Measurements from ENCODE around the gene RANBP17. TPM values are rescaled to one million over a fixed set of nuclear protein-coding genes. Genes with fewer than 3 reads are reported as not detected.
A peak's percentile ranks its signal among the peaks of the same experiment; 100 is the strongest.
"Not testable (repeated sequence)": the region's sequence is repeated elsewhere in the genome, so short reads cannot be mapped to it uniquely, and the experiment has no call there.

The RANBP17 gene
- total and polyA plus RNA-seq, 4 donors, result 18.3 to 95.4 (median 31.6) TPM

- not testable (repeated sequence) for H3K4me1 ChIP-seq (ENCODE audit: control insufficient read depth, insufficient read depth, low read length); DNase-seq (ENCODE audit: low read depth in 4 of 6, low spot score in 6 of 6); H3K4me3 ChIP-seq (ENCODE audit: low read depth, low read length); H3K9me3 ChIP-seq (ENCODE audit: control insufficient read depth, insufficient read depth, low read length); H3K27ac ChIP-seq (ENCODE audit: low read depth, low read length); H3K27me3 ChIP-seq (ENCODE audit: control insufficient read depth, insufficient read depth, low read length); H3K36me3 ChIP-seq (ENCODE audit: control insufficient read depth, insufficient read depth, low read length)
- WGBS (ENCODE audit: insufficient coverage), result 100% methylated on average over 2 of the region's 2 CpGs
Observed at GRCh38 chr5:170980261-170980660, 118.4 kb downstream of the RANBP17 start.

- H3K27me3 ChIP-seq (ENCODE audit: control insufficient read depth, insufficient read depth, low read length), result no peaks in the 10 kb centered on the region
- peaks cover 4% of the 10 kb centered on the region for H3K9me3 ChIP-seq (ENCODE audit: control insufficient read depth, insufficient read depth, low read length)
- no peak overlapping the region for H3K4me3 ChIP-seq (ENCODE audit: low read depth, low read length)
- no CpG with 5 or more reads among the region's 1 CpG for WGBS (ENCODE audit: insufficient coverage)
- no peak overlapping the region for H3K27ac ChIP-seq (ENCODE audit: low read depth, low read length)
- DNase-seq (ENCODE audit: low read depth in 4 of 6, low spot score in 6 of 6), result no peak
- no peaks in the 10 kb centered on the region for H3K4me1 ChIP-seq (ENCODE audit: control insufficient read depth, insufficient read depth, low read length)
- no peaks in the 10 kb centered on the region for H3K36me3 ChIP-seq (ENCODE audit: control insufficient read depth, insufficient read depth, low read length)
Observed at GRCh38 chr5:170985486-170985885, 123.7 kb downstream of the RANBP17 start.

- H3K4me3 ChIP-seq (ENCODE audit: low read depth, low read length), result no peak overlapping the region
- no peaks in the 10 kb centered on the region for H3K4me1 ChIP-seq (ENCODE audit: control insufficient read depth, insufficient read depth, low read length)
- H3K36me3 ChIP-seq (ENCODE audit: control insufficient read depth, insufficient read depth, low read length), result no peaks in the 10 kb centered on the region
- no peaks in the 10 kb centered on the region for H3K9me3 ChIP-seq (ENCODE audit: control insufficient read depth, insufficient read depth, low read length)
- peak in 3 of 6 donors; percentile 20 to 89 (median 24) for DNase-seq (ENCODE audit: low read depth in 4 of 6, low spot score in 6 of 6)
- no CpG with 5 or more reads among the region's 1 CpG for WGBS (ENCODE audit: insufficient coverage)
- H3K27ac ChIP-seq (ENCODE audit: low read depth, low read length), result no peak overlapping the region
- no peaks in the 10 kb centered on the region for H3K27me3 ChIP-seq (ENCODE audit: control insufficient read depth, insufficient read depth, low read length)
Observed at GRCh38 chr5:170986598-170986997, 124.8 kb downstream of the RANBP17 start.

- Histone ChIP-seq H3K9me3 (ENCODE audit: control insufficient read depth, insufficient read depth, low read length) (no peaks in the 10 kb centered on the region), H3K4me1 (ENCODE audit: control insufficient read depth, insufficient read depth, low read length) (no peaks in the 10 kb centered on the region), H3K27me3 (ENCODE audit: control insufficient read depth, insufficient read depth, low read length) (no peaks in the 10 kb centered on the region), H3K36me3 (ENCODE audit: control insufficient read depth, insufficient read depth, low read length) (no peaks in the 10 kb centered on the region), H3K4me3 (ENCODE audit: low read depth, low read length) (no peak overlapping the region), H3K27ac (ENCODE audit: low read depth, low read length) (no peak overlapping the region)
- no peak for DNase-seq (ENCODE audit: low read depth in 4 of 6, low spot score in 6 of 6)
Observed at GRCh38 chr5:170993476-170993875, 131.7 kb downstream of the RANBP17 start.

- H3K36me3 ChIP-seq (ENCODE audit: control insufficient read depth, insufficient read depth, low read length), result no peaks in the 10 kb centered on the region
- H3K4me3 ChIP-seq (ENCODE audit: low read depth, low read length), result no peak overlapping the region
- H3K9me3 ChIP-seq (ENCODE audit: control insufficient read depth, insufficient read depth, low read length), result no peaks in the 10 kb centered on the region
- DNase-seq (ENCODE audit: low read depth in 4 of 6, low spot score in 6 of 6), result no peak
- H3K27me3 ChIP-seq (ENCODE audit: control insufficient read depth, insufficient read depth, low read length), result no peaks in the 10 kb centered on the region
- H3K27ac ChIP-seq (ENCODE audit: low read depth, low read length), result no peak overlapping the region
- no CpG with 5 or more reads among the region's 3 CpGs for WGBS (ENCODE audit: insufficient coverage)
- no peaks in the 10 kb centered on the region for H3K4me1 ChIP-seq (ENCODE audit: control insufficient read depth, insufficient read depth, low read length)
Observed at GRCh38 chr5:171010086-171010485, 148.3 kb downstream of the RANBP17 start.

GRCh38 chr5:171010816-171011215 is 149.0 kb downstream of the RANBP17 start:
- Histone ChIP-seq H3K36me3 (ENCODE audit: control insufficient read depth, insufficient read depth, low read length) (no peaks in the 10 kb centered on the region), H3K27ac (ENCODE audit: low read depth, low read length) (no peak overlapping the region), H3K4me1 (ENCODE audit: control insufficient read depth, insufficient read depth, low read length) (no peaks in the 10 kb centered on the region), H3K27me3 (ENCODE audit: control insufficient read depth, insufficient read depth, low read length) (no peaks in the 10 kb centered on the region), H3K9me3 (ENCODE audit: control insufficient read depth, insufficient read depth, low read length) (no peaks in the 10 kb centered on the region), H3K4me3 (ENCODE audit: low read depth, low read length) (no peak overlapping the region)
- DNase-seq (ENCODE audit: low read depth in 4 of 6, low spot score in 6 of 6), result no peak
- WGBS (ENCODE audit: insufficient coverage), result no CpG with 5 or more reads among the region's 2 CpGs

- DNase-seq (ENCODE audit: low read depth in 4 of 6, low spot score in 6 of 6), result no peak
- Histone ChIP-seq H3K9me3 (ENCODE audit: control insufficient read depth, insufficient read depth, low read length) (peaks cover 7% of the 10 kb centered on the region), H3K27me3 (ENCODE audit: control insufficient read depth, insufficient read depth, low read length) (no peaks in the 10 kb centered on the region), H3K4me3 (ENCODE audit: low read depth, low read length) (no peak overlapping the region), H3K36me3 (ENCODE audit: control insufficient read depth, insufficient read depth, low read length) (no peaks in the 10 kb centered on the region), H3K27ac (ENCODE audit: low read depth, low read length) (no peak overlapping the region), H3K4me1 (ENCODE audit: control insufficient read depth, insufficient read depth, low read length) (no peaks in the 10 kb centered on the region)
Observed at GRCh38 chr5:171023508-171023907, 161.7 kb downstream of the RANBP17 start.

- no peak for DNase-seq (ENCODE audit: low read depth in 4 of 6, low spot score in 6 of 6)
- Histone ChIP-seq H3K4me1 (ENCODE audit: control insufficient read depth, insufficient read depth, low read length) (no peaks in the 10 kb centered on the region), H3K36me3 (ENCODE audit: control insufficient read depth, insufficient read depth, low read length) (no peaks in the 10 kb centered on the region), H3K4me3 (ENCODE audit: low read depth, low read length) (no peak overlapping the region), H3K27ac (ENCODE audit: low read depth, low read length) (no peak overlapping the region), H3K27me3 (ENCODE audit: control insufficient read depth, insufficient read depth, low read length) (no peaks in the 10 kb centered on the region), H3K9me3 (ENCODE audit: control insufficient read depth, insufficient read depth, low read length) (peaks cover 7% of the 10 kb centered on the region)
Observed at GRCh38 chr5:171024084-171024483, 162.3 kb downstream of the RANBP17 start.

- Histone ChIP-seq H3K4me3 (ENCODE audit: low read depth, low read length) (no peak overlapping the region), H3K27ac (ENCODE audit: low read depth, low read length) (no peak overlapping the region), H3K27me3 (ENCODE audit: control insufficient read depth, insufficient read depth, low read length) (no peaks in the 10 kb centered on the region), H3K9me3 (ENCODE audit: control insufficient read depth, insufficient read depth, low read length) (no peaks in the 10 kb centered on the region), H3K4me1 (ENCODE audit: control insufficient read depth, insufficient read depth, low read length) (no peaks in the 10 kb centered on the region), H3K36me3 (ENCODE audit: control insufficient read depth, insufficient read depth, low read length) (no peaks in the 10 kb centered on the region)
- no CpG with 5 or more reads among the region's 3 CpGs for WGBS (ENCODE audit: insufficient coverage)
- no peak for DNase-seq (ENCODE audit: low read depth in 4 of 6, low spot score in 6 of 6)
Observed at GRCh38 chr5:171029401-171029800, 167.6 kb downstream of the RANBP17 start.

- Histone ChIP-seq H3K9me3 (ENCODE audit: control insufficient read depth, insufficient read depth, low read length) (no peaks in the 10 kb centered on the region), H3K4me3 (ENCODE audit: low read depth, low read length) (no peak overlapping the region), H3K27me3 (ENCODE audit: control insufficient read depth, insufficient read depth, low read length) (no peaks in the 10 kb centered on the region), H3K27ac (ENCODE audit: low read depth, low read length) (no peak overlapping the region), H3K36me3 (ENCODE audit: control insufficient read depth, insufficient read depth, low read length) (no peaks in the 10 kb centered on the region), H3K4me1 (ENCODE audit: control insufficient read depth, insufficient read depth, low read length) (no peaks in the 10 kb centered on the region)
- no CpG with 5 or more reads among the region's 2 CpGs for WGBS (ENCODE audit: insufficient coverage)
- DNase-seq (ENCODE audit: low read depth in 4 of 6, low spot score in 6 of 6), result peak in 3 of 6 donors; percentile 5 to 88 (median 8)
Observed at GRCh38 chr5:171031977-171032376, 170.2 kb downstream of the RANBP17 start.
